ENCODE data around the gene FABP7.

FABP7 gene

GRCh38 chr6:122751326-122751725 lies 28.2 kb upstream of the FABP7 start:
- no peak for DNase-seq
- Histone ChIP-seq H3K4me3 (ENCODE audit: insufficient read depth in 1 of 2, low read depth in 1 of 2, low read length in 2 of 2) (no peak overlapping the region), H2BK15ac (ENCODE audit: low read depth, poor library complexity, severe bottlenecking) (no peak overlapping the region), H2AFZ (ENCODE audit: low read depth, low read length) (no peak overlapping the region), H3K27ac (ENCODE audit: low read length, poor library complexity, severe bottlenecking) (no peak overlapping the region), H3K4me1 (ENCODE audit: control insufficient read depth, insufficient read depth, low read depth, low read length) (no peaks in the 10 kb centered on the region), H3K36me3 (ENCODE audit: control insufficient read depth in 1 of 2, insufficient read depth in 2 of 2, low read depth in 1 of 2, low read length in 2 of 2) (no peaks in the 10 kb centered on the region), H3K14ac (ENCODE audit: low read length in 2 of 2) (no peak overlapping the region), H4K8ac (ENCODE audit: low read length) (no peak overlapping the region), H2BK120ac (ENCODE audit: low read depth, low read length) (no peak overlapping the region), H2BK12ac (ENCODE audit: low read length in 2 of 2) (peak overlapping the region in 1 of 2 experiments; percentile 71), H3K23ac (ENCODE audit: low read length in 2 of 2) (no peak overlapping the region), H3K4ac (ENCODE audit: low read depth in 1 of 2, low read length in 2 of 2) (no peak overlapping the region), H3K9ac (ENCODE audit: low read length) (no peak overlapping the region), H3K18ac (ENCODE audit: low read depth in 1 of 2, low read length in 2 of 2) (no peak overlapping the region), H3K9me3 (ENCODE audit: control insufficient read depth, low read length) (no peaks in the 10 kb centered on the region), H2AK5ac (ENCODE audit: low read length, severe bottlenecking) (no peak overlapping the region), H3K27me3 (ENCODE audit: control insufficient read depth in 1 of 2, insufficient read depth in 1 of 2, low read length in 2 of 2) (no peaks in the 10 kb centered on the region), H3K79me1 (replicated peaks; ENCODE audit: low read length, poor library complexity, severe bottlenecking) (no peaks in the 10 kb centered on the region), H4K91ac (ENCODE audit: low read length) (no peak overlapping the region), H3K4me2 (ENCODE audit: low read length, poor library complexity, severe bottlenecking) (no peak overlapping the region), H2BK5ac (ENCODE audit: low read depth, low read length, poor library complexity, severe bottlenecking) (no peak overlapping the region)
- 74% methylated on average over 3 of the region's 3 CpGs for WGBS

- no peak overlapping the region for H3K4me2 ChIP-seq (ENCODE audit: low read length, poor library complexity, severe bottlenecking)
- no peaks in the 10 kb centered on the region for H3K9me3 ChIP-seq (ENCODE audit: control insufficient read depth, low read length)
- WGBS: 80% methylated on average over 1 of the region's 1 CpG
- H3K36me3 ChIP-seq (ENCODE audit: control insufficient read depth in 1 of 2, insufficient read depth in 2 of 2, low read depth in 1 of 2, low read length in 2 of 2): no peaks in the 10 kb centered on the region
- H2BK12ac ChIP-seq (ENCODE audit: low read length in 2 of 2): no peak overlapping the region
- H3K27me3 ChIP-seq (ENCODE audit: control insufficient read depth in 1 of 2, insufficient read depth in 1 of 2, low read length in 2 of 2): no peaks in the 10 kb centered on the region
- H2AFZ ChIP-seq (ENCODE audit: low read depth, low read length): no peak overlapping the region
- no peak overlapping the region for H2BK120ac ChIP-seq (ENCODE audit: low read depth, low read length)
- no peaks in the 10 kb centered on the region for H3K79me1 ChIP-seq (replicated peaks; ENCODE audit: low read length, poor library complexity, severe bottlenecking)
- no peak overlapping the region for H2BK5ac ChIP-seq (ENCODE audit: low read depth, low read length, poor library complexity, severe bottlenecking)
- H4K8ac ChIP-seq (ENCODE audit: low read length): no peak overlapping the region
- no peak overlapping the region for H2AK5ac ChIP-seq (ENCODE audit: low read length, severe bottlenecking)
- no peak overlapping the region for H2BK15ac ChIP-seq (ENCODE audit: low read depth, poor library complexity, severe bottlenecking)
- H3K4me1 ChIP-seq (ENCODE audit: control insufficient read depth, insufficient read depth, low read depth, low read length): no peaks in the 10 kb centered on the region
- H3K4ac ChIP-seq (ENCODE audit: low read depth in 1 of 2, low read length in 2 of 2): no peak overlapping the region
- DNase-seq: no peak
- no peak overlapping the region for H4K91ac ChIP-seq (ENCODE audit: low read length)
- no peak overlapping the region for H3K9ac ChIP-seq (ENCODE audit: low read length)
- H3K27ac ChIP-seq (ENCODE audit: low read length, poor library complexity, severe bottlenecking): no peak overlapping the region
- no peak overlapping the region for H3K23ac ChIP-seq (ENCODE audit: low read length in 2 of 2)
- H3K4me3 ChIP-seq (ENCODE audit: insufficient read depth in 1 of 2, low read depth in 1 of 2, low read length in 2 of 2): no peak overlapping the region
- H3K18ac ChIP-seq (ENCODE audit: low read depth in 1 of 2, low read length in 2 of 2): peak overlapping the region in 1 of 2 experiments; percentile 2
- H3K14ac ChIP-seq (ENCODE audit: low read length in 2 of 2): no peak overlapping the region
Observed at GRCh38 chr6:122752459-122752858, 27.1 kb upstream of the FABP7 start.

- no peak for DNase-seq
- H3K23ac ChIP-seq (ENCODE audit: low read length in 2 of 2): no peak overlapping the region
- no peak overlapping the region for H3K4me2 ChIP-seq (ENCODE audit: low read length, poor library complexity, severe bottlenecking)
- H3K4me1 ChIP-seq (ENCODE audit: control insufficient read depth, insufficient read depth, low read depth, low read length): no peaks in the 10 kb centered on the region
- H3K36me3 ChIP-seq (ENCODE audit: control insufficient read depth in 1 of 2, insufficient read depth in 2 of 2, low read depth in 1 of 2, low read length in 2 of 2): no peaks in the 10 kb centered on the region
- H3K9ac ChIP-seq (ENCODE audit: low read length): peak overlapping the region; percentile 68
- no peak overlapping the region for H4K91ac ChIP-seq (ENCODE audit: low read length)
- no peaks in the 10 kb centered on the region for H3K79me1 ChIP-seq (replicated peaks; ENCODE audit: low read length, poor library complexity, severe bottlenecking)
- H2BK5ac ChIP-seq (ENCODE audit: low read depth, low read length, poor library complexity, severe bottlenecking): no peak overlapping the region
- H4K8ac ChIP-seq (ENCODE audit: low read length): no peak overlapping the region
- no peak overlapping the region for H3K4ac ChIP-seq (ENCODE audit: low read depth in 1 of 2, low read length in 2 of 2)
- H3K4me3 ChIP-seq (ENCODE audit: insufficient read depth in 1 of 2, low read depth in 1 of 2, low read length in 2 of 2): peak overlapping the region in 1 of 2 experiments; percentile 64
- H3K27ac ChIP-seq (ENCODE audit: low read length, poor library complexity, severe bottlenecking): no peak overlapping the region
- no peak overlapping the region for H2BK12ac ChIP-seq (ENCODE audit: low read length in 2 of 2)
- no peak overlapping the region for H2BK15ac ChIP-seq (ENCODE audit: low read depth, poor library complexity, severe bottlenecking)
- H2BK120ac ChIP-seq (ENCODE audit: low read depth, low read length): no peak overlapping the region
- WGBS: 96% methylated on average over 10 of the region's 10 CpGs
- no peak overlapping the region for H3K18ac ChIP-seq (ENCODE audit: low read depth in 1 of 2, low read length in 2 of 2)
- H3K27me3 ChIP-seq (ENCODE audit: control insufficient read depth in 1 of 2, insufficient read depth in 1 of 2, low read length in 2 of 2): no peaks in the 10 kb centered on the region
- H3K9me3 ChIP-seq (ENCODE audit: control insufficient read depth, low read length): no peaks in the 10 kb centered on the region
- no peak overlapping the region for H3K14ac ChIP-seq (ENCODE audit: low read length in 2 of 2)
- H2AK5ac ChIP-seq (ENCODE audit: low read length, severe bottlenecking): no peak overlapping the region
- H2AFZ ChIP-seq (ENCODE audit: low read depth, low read length): no peak overlapping the region
Observed at GRCh38 chr6:122753000-122753687, 26.4 kb upstream of the FABP7 start.

GRCh38 chr6:122753688-122754056 lies 25.8 kb upstream of the FABP7 start:
- WGBS: 66% methylated on average over 4 of the region's 5 CpGs
- no peak overlapping the region for H4K8ac ChIP-seq (ENCODE audit: low read length)
- no peak overlapping the region for H2BK15ac ChIP-seq (ENCODE audit: low read depth, poor library complexity, severe bottlenecking)
- no peak overlapping the region for H3K14ac ChIP-seq (ENCODE audit: low read length in 2 of 2)
- no peak overlapping the region for H3K23ac ChIP-seq (ENCODE audit: low read length in 2 of 2)
- H2BK120ac ChIP-seq (ENCODE audit: low read depth, low read length): no peak overlapping the region
- DNase-seq: no peak
- peak overlapping the region in 1 of 2 experiments; percentile 64 for H3K4me3 ChIP-seq (ENCODE audit: insufficient read depth in 1 of 2, low read depth in 1 of 2, low read length in 2 of 2)
- H2AFZ ChIP-seq (ENCODE audit: low read depth, low read length): no peak overlapping the region
- no peak overlapping the region for H3K27ac ChIP-seq (ENCODE audit: low read length, poor library complexity, severe bottlenecking)
- no peaks in the 10 kb centered on the region for H3K27me3 ChIP-seq (ENCODE audit: control insufficient read depth in 1 of 2, insufficient read depth in 1 of 2, low read length in 2 of 2)
- no peak overlapping the region for H3K4me2 ChIP-seq (ENCODE audit: low read length, poor library complexity, severe bottlenecking)
- H3K36me3 ChIP-seq (ENCODE audit: control insufficient read depth in 1 of 2, insufficient read depth in 2 of 2, low read depth in 1 of 2, low read length in 2 of 2): no peaks in the 10 kb centered on the region
- H2BK5ac ChIP-seq (ENCODE audit: low read depth, low read length, poor library complexity, severe bottlenecking): no peak overlapping the region
- H3K9me3 ChIP-seq (ENCODE audit: control insufficient read depth, low read length): no peaks in the 10 kb centered on the region
- H2AK5ac ChIP-seq (ENCODE audit: low read length, severe bottlenecking): no peak overlapping the region
- no peaks in the 10 kb centered on the region for H3K79me1 ChIP-seq (replicated peaks; ENCODE audit: low read length, poor library complexity, severe bottlenecking)
- no peak overlapping the region for H3K18ac ChIP-seq (ENCODE audit: low read depth in 1 of 2, low read length in 2 of 2)
- no peak overlapping the region for H2BK12ac ChIP-seq (ENCODE audit: low read length in 2 of 2)
- H3K4ac ChIP-seq (ENCODE audit: low read depth in 1 of 2, low read length in 2 of 2): no peak overlapping the region
- H3K9ac ChIP-seq (ENCODE audit: low read length): peak overlapping the region; percentile 68
- H3K4me1 ChIP-seq (ENCODE audit: control insufficient read depth, insufficient read depth, low read depth, low read length): no peaks in the 10 kb centered on the region
- no peak overlapping the region for H4K91ac ChIP-seq (ENCODE audit: low read length)
